GM23338 (cell line): ENCODE results near the gene KIAA1671. TPM values are rescaled to one million over a fixed set of nuclear protein-coding genes. Genes with fewer than 3 reads are reported as not detected.

ENCODE experiments used
- ATAC-seq: fragments of 200-7000 bp; cut with Tn5 transposase; 3 replicates; pipeline ENCODE4 v1.9.1; 2020
- DNase-seq: peaks from one replicate; pipeline ENCODE4 v3.0.0-alpha.2; 2015; ENCODE audit warnings: low spot score
- H2AFZ ChIP-seq: fragments of 200-600 bp; sonication (generic); 2 replicates; pipeline ENCODE4 v1.8.0; 2016; ENCODE audit warnings: antibody characterized with exemption, mild to moderate bottlenecking, moderate library complexity
- H3F3A ChIP-seq: fragments of 200-600 bp; sonication (generic); replicated peaks from 2 replicates; pipeline ENCODE4 v1.8.0; 2017; ENCODE audit warnings: antibody characterized with exemption, mixed run types, low read depth
- H3K27ac ChIP-seq: fragments of 200-600 bp; sonication (generic); 2 replicates; pipeline ENCODE4 v1.6.1; 2016; ENCODE audit warnings: low read depth
- H3K27me3 ChIP-seq: fragments of 200-600 bp; sonication (generic); 2 replicates; pipeline ENCODE4 v1.8.0; 2016; ENCODE audit warnings: mild to moderate bottlenecking, mixed run types, moderate library complexity; ENCODE audit not compliant: insufficient read depth
- H3K36me3 ChIP-seq: fragments of 200-600 bp; sonication (generic); 2 replicates; pipeline ENCODE4 v1.8.0; 2016; ENCODE audit warnings: mild to moderate bottlenecking; ENCODE audit not compliant: insufficient read depth
- H3K4me1 ChIP-seq: fragments of 200-600 bp; sonication (generic); 2 replicates; pipeline ENCODE4 v1.8.0; 2016; ENCODE audit warnings: mild to moderate bottlenecking, moderate library complexity; ENCODE audit not compliant: insufficient read depth
- H3K4me2 ChIP-seq: fragments of 200-600 bp; sonication (generic); 2 replicates; pipeline ENCODE4 v1.7.1; 2017; ENCODE audit warnings: mixed run types
- H3K4me3 ChIP-seq: fragments of 200-600 bp; sonication (generic); 2 replicates; pipeline ENCODE4 v1.6.1; 2016; ENCODE audit warnings: mixed run types
- H3K79me2 ChIP-seq: fragments of 200-600 bp; sonication (generic); replicated peaks from 2 replicates; pipeline ENCODE4 v1.8.0; 2017; ENCODE audit warnings: mild to moderate bottlenecking; ENCODE audit not compliant: insufficient read depth
- H3K9me2 ChIP-seq: fragments of 200-600 bp; sonication (generic); 2 replicates; pipeline ENCODE4 v1.8.0; 2017; ENCODE audit not compliant: insufficient read depth
- H4K20me1 ChIP-seq: fragments of 200-600 bp; sonication (generic); replicated peaks from 2 replicates; pipeline ENCODE4 v1.8.0; 2017; ENCODE audit warnings: mild to moderate bottlenecking; ENCODE audit not compliant: insufficient read depth
- H3K27ac Mint-ChIP-seq: 2 replicates; pipeline ENCODE4 v1.8.0; 2020; ENCODE audit warnings: inconsistent platforms, mild to moderate bottlenecking, moderate library complexity, mixed read lengths
- H3K27me3 Mint-ChIP-seq: 3 replicates; pipeline ENCODE4 v1.8.0; 2022; ENCODE audit warnings: low read depth, mild to moderate bottlenecking, moderate library complexity, mixed read lengths, inconsistent platforms; ENCODE audit not compliant: insufficient read depth, poor library complexity
- H3K36me3 Mint-ChIP-seq: 3 replicates; pipeline ENCODE4 v1.8.0; 2021; ENCODE audit warnings: low read depth, mild to moderate bottlenecking, inconsistent platforms, moderate library complexity, mixed read lengths
- H3K4me1 Mint-ChIP-seq: 3 replicates; pipeline ENCODE4 v1.8.0; 2020; ENCODE audit warnings: mild to moderate bottlenecking, inconsistent platforms, mixed read lengths
- H3K4me3 Mint-ChIP-seq: 3 replicates; pipeline ENCODE4 v1.8.0; 2021; ENCODE audit warnings: moderate library complexity, mild to moderate bottlenecking, inconsistent platforms, mixed read lengths
- H3K9me3 Mint-ChIP-seq: 3 replicates; pipeline ENCODE4 v1.8.0; 2020; ENCODE audit warnings: moderate library complexity, mild to moderate bottlenecking, inconsistent platforms, mixed read lengths
- CREB1 ChIP-seq: fragments of 250-450 bp; sonication (Bioruptor Pico); IDR thresholded peaks from 2 replicates; pipeline ENCODE4 v1.5.0; 2020; ENCODE audit warnings: low read depth, mild to moderate bottlenecking, moderate library complexity
- CTCF ChIP-seq, 2 experiments: fragments of 200-600 bp in 1 of 2; sonication (generic) in 1 of 2; conservative IDR thresholded peaks; 2 replicates each; pipeline versions ENCODE4 v1.5.1 to v1.6.1; 2016 to 2017; ENCODE audit warnings: antibody characterized with exemption in 2 of 2, low read depth in 2 of 2, mild to moderate bottlenecking in 2 of 2, moderate library complexity in 1 of 2
- ETS1 ChIP-seq: IDR thresholded peaks from 2 replicates; pipeline ENCODE4 v1.6.1; 2016; ENCODE audit warnings: antibody characterized with exemption
- EZH2 ChIP-seq: fragments of 200-600 bp; sonication (generic); IDR thresholded peaks from one replicate; pipeline ENCODE4 v1.8.0; 2017; ENCODE audit warnings: antibody characterized with exemption, mild to moderate bottlenecking, low read depth; ENCODE audit not compliant: unreplicated experiment
- EZH2phosphoT487 ChIP-seq: fragments of 200-600 bp; sonication (generic); IDR thresholded peaks from one replicate; pipeline ENCODE4 v1.8.1; 2018; ENCODE audit warnings: antibody characterized with exemption; ENCODE audit not compliant: unreplicated experiment
- JUNB ChIP-seq: IDR thresholded peaks from one replicate; pipeline ENCODE4 v1.6.1; 2016; ENCODE audit warnings: antibody characterized with exemption; ENCODE audit not compliant: unreplicated experiment
- NANOG ChIP-seq: IDR thresholded peaks from 2 replicates; pipeline ENCODE4 v1.6.1; 2016; ENCODE audit warnings: antibody characterized with exemption, borderline replicate concordance
- POLR2AphosphoS5 ChIP-seq: IDR thresholded peaks from 2 replicates; pipeline ENCODE4 v1.6.1; 2016; ENCODE audit warnings: antibody characterized with exemption, low read depth
- STAT1 ChIP-seq: IDR thresholded peaks from one replicate; pipeline ENCODE4 v1.6.1; 2016; ENCODE audit warnings: antibody characterized with exemption; ENCODE audit not compliant: unreplicated experiment
- ZNF114 ChIP-seq: fragments of 250-450 bp; sonication (Bioruptor Pico); IDR thresholded peaks from 2 replicates; pipeline ENCODE4 v1.5.0; 2020; ENCODE audit warnings: mild to moderate bottlenecking, moderate library complexity
- ZNF331 ChIP-seq: fragments of 250-450 bp; sonication (Bioruptor Pico); IDR thresholded peaks from 2 replicates; pipeline ENCODE4 v1.5.0; 2020; ENCODE audit warnings: low read depth, mild to moderate bottlenecking, moderate library complexity
- ZNF462 ChIP-seq: fragments of 250-450 bp; sonication (Bioruptor Pico); IDR thresholded peaks from 2 replicates; pipeline ENCODE4 v1.5.0; 2020; ENCODE audit warnings: mild to moderate bottlenecking, moderate library complexity
- polyA plus RNA-seq: library from polyadenylated mRNA; unstranded; fragments of >200 nt; fragmentation: Nextera tagmentation; extraction: Ambion mirVana; gene quantifications from 2 replicates; pipeline ENCODE4 v1.2.1, GENCODE V29; 2016
- total RNA-seq: library from RNA; depleted of rRNA; stranded (reverse); fragments of >200 nt; shearing (Covaris generic); gene quantifications from 2 replicates; pipeline ENCODE4 v1.2.3, GENCODE V29; 2014
- TF ChIP-seq, protein P1 (sequence below): IDR thresholded peaks from one replicate; pipeline ENCODE4 v1.6.1; 2018; ENCODE audit warnings: antibody characterized with exemption; ENCODE audit not compliant: unreplicated experiment

KIAA1671 gene
- total and polyA plus RNA-seq, 2 experiments from 2014 or later, result 6.1 to 27.2 TPM

- Mint-ChIP-seq H3K27ac (no peak overlapping the region), H3K9me3 (no peaks in the 10 kb centered on the region), H3K36me3 (no peaks in the 10 kb centered on the region), H3K4me3 (no peak overlapping the region), H3K27me3 (peaks cover 2% of the 10 kb centered on the region), H3K4me1 (peaks cover 5% of the 10 kb centered on the region; the same call in 2 of the 3 replicates)
- H3K27ac ChIP-seq, result no peak overlapping the region
- H2AFZ ChIP-seq, result no peak overlapping the region
- H3F3A ChIP-seq, result peaks cover 4% of the 10 kb centered on the region; the same call in 1 of the 2 replicates
- no peak overlapping the region for H3K4me2 ChIP-seq
- H3K4me1 ChIP-seq, result peaks cover 7% of the 10 kb centered on the region; the same call in 1 of the 2 replicates
- no peaks in the 10 kb centered on the region for H3K36me3 ChIP-seq
- no peak overlapping the region for H3K4me3 ChIP-seq
- H3K27me3 ChIP-seq, result no peaks in the 10 kb centered on the region
- H3K9me2 ChIP-seq, result peaks cover 4% of the 10 kb centered on the region; the same call in 1 of the 2 replicates
- H3K79me2 ChIP-seq, result no peaks in the 10 kb centered on the region
- ATAC-seq, result no peak
- no peaks in the 10 kb centered on the region for H4K20me1 ChIP-seq
- DNase-seq, result no peak
- TF ChIP-seq POLR2AphosphoS5 (no peak), ZNF331 (CRISPR knock-in tag) (no peak), NANOG (no peak), EZH2 (no peak), ZNF462 (no peak), CREB1 (CRISPR knock-in tag) (no peak), EZH2phosphoT487 (no peak), ZNF114 (CRISPR knock-in tag) (no peak), JUNB (no peak), CTCF (conservative IDR thresholded peaks at IDR 0.05; ENCODE audit: low read depth in 2 of 2) (no peak), ETS1 (no peak), STAT1 (no peak)
- TF ChIP-seq, protein P1, sequence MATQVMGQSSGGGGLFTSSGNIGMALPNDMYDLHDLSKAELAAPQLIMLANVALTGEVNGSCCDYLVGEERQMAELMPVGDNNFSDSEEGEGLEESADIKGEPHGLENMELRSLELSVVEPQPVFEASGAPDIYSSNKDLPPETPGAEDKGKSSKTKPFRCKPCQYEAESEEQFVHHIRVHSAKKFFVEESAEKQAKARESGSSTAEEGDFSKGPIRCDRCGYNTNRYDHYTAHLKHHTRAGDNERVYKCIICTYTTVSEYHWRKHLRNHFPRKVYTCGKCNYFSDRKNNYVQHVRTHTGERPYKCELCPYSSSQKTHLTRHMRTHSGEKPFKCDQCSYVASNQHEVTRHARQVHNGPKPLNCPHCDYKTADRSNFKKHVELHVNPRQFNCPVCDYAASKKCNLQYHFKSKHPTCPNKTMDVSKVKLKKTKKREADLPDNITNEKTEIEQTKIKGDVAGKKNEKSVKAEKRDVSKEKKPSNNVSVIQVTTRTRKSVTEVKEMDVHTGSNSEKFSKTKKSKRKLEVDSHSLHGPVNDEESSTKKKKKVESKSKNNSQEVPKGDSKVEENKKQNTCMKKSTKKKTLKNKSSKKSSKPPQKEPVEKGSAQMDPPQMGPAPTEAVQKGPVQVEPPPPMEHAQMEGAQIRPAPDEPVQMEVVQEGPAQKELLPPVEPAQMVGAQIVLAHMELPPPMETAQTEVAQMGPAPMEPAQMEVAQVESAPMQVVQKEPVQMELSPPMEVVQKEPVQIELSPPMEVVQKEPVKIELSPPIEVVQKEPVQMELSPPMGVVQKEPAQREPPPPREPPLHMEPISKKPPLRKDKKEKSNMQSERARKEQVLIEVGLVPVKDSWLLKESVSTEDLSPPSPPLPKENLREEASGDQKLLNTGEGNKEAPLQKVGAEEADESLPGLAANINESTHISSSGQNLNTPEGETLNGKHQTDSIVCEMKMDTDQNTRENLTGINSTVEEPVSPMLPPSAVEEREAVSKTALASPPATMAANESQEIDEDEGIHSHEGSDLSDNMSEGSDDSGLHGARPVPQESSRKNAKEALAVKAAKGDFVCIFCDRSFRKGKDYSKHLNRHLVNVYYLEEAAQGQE, result no peak
Measured at GRCh38 chr22:24935771-24936483, 16.6 kb upstream of the KIAA1671 start.
